HEK293 (cell line): ENCODE results near the gene CLTC.

Experiments used
- BCL6B ChIP-seq: fragments of 450-650 bp; formaldehyde crosslinking; IDR thresholded peaks from 2 replicates; pipeline ENCODE4 v1.5.1; 2017; ENCODE audit warnings: missing biosample characterization, missing genetic modification characterization
- CTCF ChIP-seq: fragments of 450-650 bp; formaldehyde crosslinking; IDR thresholded peaks from 2 replicates; pipeline ENCODE4 v1.5.1; 2016; ENCODE audit warnings: missing biosample characterization, missing genetic modification characterization
- HIC1 ChIP-seq: fragments of 450-650 bp; formaldehyde crosslinking; IDR thresholded peaks from 2 replicates; pipeline ENCODE4 v1.5.1; 2016; ENCODE audit warnings: missing biosample characterization, missing genetic modification characterization
- MZF1 ChIP-seq: fragments of 450-650 bp; formaldehyde crosslinking; IDR thresholded peaks from 2 replicates; pipeline ENCODE4 v1.5.1; 2017; ENCODE audit warnings: missing biosample characterization, missing genetic modification characterization, borderline replicate concordance
- OSR2 ChIP-seq: fragments of 450-650 bp; formaldehyde crosslinking; IDR thresholded peaks from 2 replicates; pipeline ENCODE4 v1.5.1; 2016; ENCODE audit warnings: missing biosample characterization, missing genetic modification characterization
- ZBTB1 ChIP-seq: fragments of 450-650 bp; formaldehyde crosslinking; IDR thresholded peaks from 2 replicates; pipeline ENCODE4 v1.5.1; 2016; ENCODE audit warnings: missing biosample characterization, missing genetic modification characterization
- ZNF132 ChIP-seq: fragments of 450-650 bp; formaldehyde crosslinking; IDR thresholded peaks from 2 replicates; pipeline ENCODE4 v1.5.1; 2017; ENCODE audit warnings: missing biosample characterization, missing genetic modification characterization, borderline replicate concordance
- ZNF169 ChIP-seq: fragments of 450-650 bp; formaldehyde crosslinking; IDR thresholded peaks from 2 replicates; pipeline ENCODE4 v1.5.1; 2016; ENCODE audit warnings: missing biosample characterization, missing genetic modification characterization
- ZNF175 ChIP-seq: fragments of 450-650 bp; formaldehyde crosslinking; IDR thresholded peaks from 2 replicates; pipeline ENCODE4 v1.5.1; 2016; ENCODE audit warnings: missing biosample characterization, missing genetic modification characterization
- ZNF221 ChIP-seq: fragments of 450-650 bp; formaldehyde crosslinking; IDR thresholded peaks from 2 replicates; pipeline ENCODE4 v1.5.1; 2017; ENCODE audit warnings: missing biosample characterization, missing genetic modification characterization, borderline replicate concordance
- ZNF24 ChIP-seq: fragments of 450-650 bp; formaldehyde crosslinking; IDR thresholded peaks from 2 replicates; pipeline ENCODE4 v1.5.1; 2016; ENCODE audit warnings: missing biosample characterization, missing genetic modification characterization
- ZNF26 ChIP-seq: fragments of 450-650 bp; formaldehyde crosslinking; IDR thresholded peaks from 2 replicates; pipeline ENCODE4 v1.5.1; 2016; ENCODE audit warnings: missing biosample characterization, missing genetic modification characterization
- ZNF266 ChIP-seq: fragments of 450-650 bp; formaldehyde crosslinking; IDR thresholded peaks from 2 replicates; pipeline ENCODE4 v1.5.1; 2016; ENCODE audit warnings: missing biosample characterization, missing genetic modification characterization, low read depth
- ZNF292 ChIP-seq: fragments of 450-650 bp; formaldehyde crosslinking; IDR thresholded peaks from 2 replicates; pipeline ENCODE4 v1.5.1; 2016; ENCODE audit warnings: low read depth, missing biosample characterization, missing genetic modification characterization, borderline replicate concordance
- ZNF335 ChIP-seq: fragments of 450-650 bp; formaldehyde crosslinking; conservative IDR thresholded peaks from 2 replicates; pipeline ENCODE4 v1.5.1; 2016; ENCODE audit warnings: missing biosample characterization, missing genetic modification characterization
- ZNF362 ChIP-seq: fragments of 450-650 bp; formaldehyde crosslinking; IDR thresholded peaks from 2 replicates; pipeline ENCODE4 v1.5.1; 2016; ENCODE audit warnings: missing biosample characterization, missing genetic modification characterization
- ZNF518A ChIP-seq: fragments of 450-650 bp; formaldehyde crosslinking; conservative IDR thresholded peaks from 2 replicates; pipeline ENCODE4 v1.5.1; 2016; ENCODE audit warnings: low read depth, missing biosample characterization, missing genetic modification characterization
- ZNF530 ChIP-seq: fragments of 450-650 bp; formaldehyde crosslinking; IDR thresholded peaks from 2 replicates; pipeline ENCODE4 v1.5.1; 2016; ENCODE audit warnings: low read depth, missing biosample characterization, missing genetic modification characterization
- ZNF600 ChIP-seq: fragments of 450-650 bp; formaldehyde crosslinking; IDR thresholded peaks from 2 replicates; pipeline ENCODE4 v1.5.1; 2016; ENCODE audit warnings: missing biosample characterization, missing genetic modification characterization
- ZXDB ChIP-seq: fragments of 450-650 bp; formaldehyde crosslinking; IDR thresholded peaks from 2 replicates; pipeline ENCODE4 v1.5.1; 2016; ENCODE audit warnings: missing biosample characterization, missing genetic modification characterization

Gene CLTC

GRCh38 chr17:59620518-59621259, 994 bp downstream of the CLTC start (continued):
- TF ChIP-seq OSR2 (no peak), HIC1 (no peak), MZF1 (tag by site-specific recombination) (peak; percentile 38; the same call in 1 of the 2 replicates), ZNF292 (no peak), ZNF518A (tag by site-specific recombination) (no peak), ZNF169 (tag by site-specific recombination) (no peak), ZNF530 (tag by site-specific recombination) (no peak), ZNF26 (no peak), ZBTB1 (no peak), ZXDB (tag by site-specific recombination) (no peak), ZNF175 (no peak), ZNF132 (no peak), ZNF335 (tag by site-specific recombination) (no peak), ZNF266 (tag by site-specific recombination) (no peak), ZNF362 (tag by site-specific recombination) (no peak), ZNF600 (tag by site-specific recombination) (peak; percentile 68), ZNF24 (no peak), CTCF (no peak), ZNF221 (tag by site-specific recombination) (no peak), BCL6B (no peak)
